Right lobe of liver (tissue), 6 donors: Measurements from ENCODE around the gene TNFSF18. TPM values are rescaled to one million over a fixed set of nuclear protein-coding genes. Genes with fewer than 3 reads are reported as not detected.

Source experiments
- ATAC-seq, 4 donors: fragments of 200-7000 bp; cut with Tn5 transposase; one replicate each; pipeline ENCODE4 v1.9.1; 2020; ENCODE audit warnings: mild to moderate bottlenecking in 4 of 4, moderate library complexity in 4 of 4
- DNase-seq, 3 donors: peaks; one replicate each; pipeline ENCODE4 v3.0.0-alpha.2; 2020
- H3K27ac ChIP-seq, 3 donors: fragments of 200-600 bp; one replicate each; pipeline ENCODE4 v1.8.0; 2022
- H3K27me3 ChIP-seq, 2 donors: fragments of 200-600 bp; one replicate each; pipeline ENCODE4 v1.8.0; 2022
- H3K36me3 ChIP-seq, 4 donors: fragments of 200-600 bp; sonication (generic) in 1 of 4; one replicate each; pipeline versions ENCODE4 v1.5.1 to v1.8.0; 2017 to 2022; ENCODE audit warnings: control low read depth in 1 of 4
- H3K4me1 ChIP-seq, 4 donors: fragments of 200-600 bp; sonication (generic) in 1 of 4; one replicate each; pipeline versions ENCODE4 v1.5.1 to v1.8.0; 2017 to 2022; ENCODE audit warnings: control low read depth in 1 of 4
- H3K4me3 ChIP-seq, 3 donors: fragments of 200-600 bp; one replicate each; pipeline ENCODE4 v1.8.0; 2022
- H3K9me3 ChIP-seq, 4 donors: fragments of 200-600 bp; sonication (generic) in 1 of 4; one replicate each; pipeline versions ENCODE4 v1.5.1 to v1.8.0; 2017 to 2022; ENCODE audit warnings: control low read depth in 1 of 4
- POLR2A ChIP-seq: fragments of 450-650 bp; IDR thresholded peaks from one replicate; pipeline ENCODE4 v1.6.1; 2017; ENCODE audit warnings: antibody characterized with exemption, mild to moderate bottlenecking
- WGBS: methylation state at CpG from one replicate; pipeline ENCODE4 v1.1.6; 2018; ENCODE audit warnings: low coverage, low lambda C conversion rate; ENCODE audit not compliant: insufficient coverage; ENCODE audit errors: missing lambda C conversion rate; 5-methylcytosine and 5-hydroxymethylcytosine counted together
- intact Hi-C, 2 donors: fragments of 100-400 bp; cut with DNase I; formaldehyde crosslinking; loops; one replicate each; pipeline versions ENCODE4 v1.11.2 to v1.14.1; 2022
- long read RNA-seq: library from polyadenylated mRNA; unstranded; transcript quantifications from one replicate; pipeline ENCODE4 v2.0.0, GENCODE V29; 2019
- total RNA-seq, 6 experiments: library from RNA; depleted of rRNA in 2 of 6; stranded (reverse); fragments of >200 nt in 2 of 6; fragmentation: NEBNext Ultra II Directional in 3 of 6; extraction: Animal tissue kit (Norgen Biotek cat#: 25700) in 3 of 6; gene quantifications; one replicate each; pipeline versions ENCODE4 v1.1.0 to v1.2.4, GENCODE V29; 2016 to 2023
- TF ChIP-seq, protein P1 (sequence below), 4 donors: fragments of 200-600 bp in 3 of 4; fragments of 450-650 bp in 1 of 4; IDR thresholded peaks; one replicate each; pipeline versions ENCODE4 v1.5.1 to v1.8.0; 2016 to 2022; ENCODE audit warnings: antibody characterized with exemption in 4 of 4, mild to moderate bottlenecking in 2 of 4
- donor health status: DM: no; HTN: yes; CAD: no.
- donor health status: DM: no; HTN: no; CAD: no.
- donor health status: DM: no; HTN: no; CAD: no.
- donor health status: DM: no; HTN: yes; CAD: no.
- donor health status: DM: no; HTN: yes; CAD: no.

The TNFSF18 gene, protein sequence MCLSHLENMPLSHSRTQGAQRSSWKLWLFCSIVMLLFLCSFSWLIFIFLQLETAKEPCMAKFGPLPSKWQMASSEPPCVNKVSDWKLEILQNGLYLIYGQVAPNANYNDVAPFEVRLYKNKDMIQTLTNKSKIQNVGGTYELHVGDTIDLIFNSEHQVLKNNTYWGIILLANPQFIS
- not detected for total RNA-seq
- long read RNA-seq: 0 reads

DNA sequence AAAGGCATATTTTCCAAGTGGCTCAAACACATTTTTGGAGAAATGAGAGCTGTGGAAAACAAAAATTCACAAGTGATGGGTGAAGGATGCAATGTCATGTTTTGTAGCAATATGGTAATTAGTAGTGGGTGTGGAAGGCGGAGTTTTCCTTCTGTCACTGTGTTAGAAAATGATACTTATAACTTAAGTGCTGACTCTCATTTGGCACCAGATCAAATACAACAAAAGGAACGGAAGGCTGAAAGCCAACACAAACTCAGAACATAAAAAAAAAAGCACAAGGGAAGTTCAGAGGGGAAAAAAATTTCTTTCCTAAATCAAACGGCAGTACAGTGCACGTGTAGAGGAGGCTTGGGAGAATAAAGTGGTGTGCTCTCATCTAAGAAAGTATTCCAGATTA is at the start of gene TNFSF18:
Gene TNFSF18, minus strand, starts transcription at position 77 of the 400 bp plus-strand sequence. Its CDS starts 45 bp downstream, at position 32.
- no peak within 1 kb of the TSS for H3K27ac ChIP-seq
- DNase-seq (no peak), ATAC-seq (peak; percentile 51 to 63 (median 56))
- no peaks in the 10 kb centered on the region for H3K36me3 ChIP-seq
- no peak within 1 kb of the TSS for H3K4me3 ChIP-seq
- H3K4me1 ChIP-seq: peaks cover 0 to 18% (median 9%) of the 10 kb centered on the region in 4 donors
- WGBS: 6% methylated on average over 4 of the region's 4 CpGs
- H3K27me3 ChIP-seq: no peaks in the 10 kb centered on the region
- intact Hi-C loops: no loop called here
- TF ChIP-seq, protein P1, sequence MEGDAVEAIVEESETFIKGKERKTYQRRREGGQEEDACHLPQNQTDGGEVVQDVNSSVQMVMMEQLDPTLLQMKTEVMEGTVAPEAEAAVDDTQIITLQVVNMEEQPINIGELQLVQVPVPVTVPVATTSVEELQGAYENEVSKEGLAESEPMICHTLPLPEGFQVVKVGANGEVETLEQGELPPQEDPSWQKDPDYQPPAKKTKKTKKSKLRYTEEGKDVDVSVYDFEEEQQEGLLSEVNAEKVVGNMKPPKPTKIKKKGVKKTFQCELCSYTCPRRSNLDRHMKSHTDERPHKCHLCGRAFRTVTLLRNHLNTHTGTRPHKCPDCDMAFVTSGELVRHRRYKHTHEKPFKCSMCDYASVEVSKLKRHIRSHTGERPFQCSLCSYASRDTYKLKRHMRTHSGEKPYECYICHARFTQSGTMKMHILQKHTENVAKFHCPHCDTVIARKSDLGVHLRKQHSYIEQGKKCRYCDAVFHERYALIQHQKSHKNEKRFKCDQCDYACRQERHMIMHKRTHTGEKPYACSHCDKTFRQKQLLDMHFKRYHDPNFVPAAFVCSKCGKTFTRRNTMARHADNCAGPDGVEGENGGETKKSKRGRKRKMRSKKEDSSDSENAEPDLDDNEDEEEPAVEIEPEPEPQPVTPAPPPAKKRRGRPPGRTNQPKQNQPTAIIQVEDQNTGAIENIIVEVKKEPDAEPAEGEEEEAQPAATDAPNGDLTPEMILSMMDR (IDR thresholded peaks at IDR 0.05): no peak
- TF ChIP-seq POLR2A: no peak
- no peaks in the 10 kb centered on the region for H3K9me3 ChIP-seq

DNA sequence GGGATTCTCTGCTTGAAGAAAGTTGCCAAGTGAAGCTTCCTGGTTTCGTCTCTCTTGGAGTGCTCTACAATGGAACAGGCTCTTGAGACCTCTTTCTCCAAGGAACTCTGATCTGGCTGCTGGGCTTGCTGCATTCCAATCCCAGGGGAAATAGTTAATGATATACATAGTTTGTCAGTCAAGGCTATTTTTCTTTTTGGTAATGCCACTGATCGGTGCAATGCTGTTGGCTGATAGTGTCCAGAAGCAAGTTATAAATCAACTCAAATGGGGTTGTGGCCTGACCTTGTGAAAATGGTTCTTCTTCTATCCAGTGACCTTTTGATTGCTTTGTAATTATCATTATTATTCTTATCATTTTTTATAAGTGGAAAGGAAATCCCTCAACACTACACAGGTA is 48.4 kb upstream of the TNFSF18 start:
- Histone ChIP-seq H3K27ac (no peak overlapping the region), H3K36me3 (no peaks in the 10 kb centered on the region), H3K9me3 (no peaks in the 10 kb centered on the region), H3K27me3 (no peaks in the 10 kb centered on the region), H3K4me3 (no peak overlapping the region), H3K4me1 (no peaks in the 10 kb centered on the region)
- intact Hi-C loops: no loop called here
- DNase-seq (no peak), ATAC-seq (no peak)
- TF ChIP-seq POLR2A: no peak
- TF ChIP-seq, protein P1 (IDR thresholded peaks at IDR 0.05): no peak
- WGBS: 59% methylated on average over 2 of the region's 2 CpGs

DNA sequence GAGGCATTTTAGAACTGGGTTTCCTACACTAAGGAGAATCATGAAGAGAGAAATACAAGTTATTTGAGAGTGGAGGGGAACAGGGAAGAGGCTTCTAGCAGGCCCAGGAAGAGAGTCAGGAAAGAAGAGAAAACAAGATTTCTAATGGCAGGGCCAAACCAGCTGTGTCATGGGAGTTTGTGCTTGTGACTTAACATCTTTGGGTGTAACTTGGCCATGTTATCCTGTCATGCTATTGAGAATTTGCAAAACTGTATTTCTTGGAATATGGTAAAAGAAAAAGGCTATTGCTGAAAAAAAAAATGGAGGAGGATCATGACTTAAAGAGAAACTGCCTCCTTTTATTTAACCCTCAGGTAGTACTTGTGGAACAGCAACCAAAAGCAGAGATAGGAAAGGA is 47.4 kb upstream of the TNFSF18 start:
- H3K4me3 ChIP-seq: no peak overlapping the region
- H3K9me3 ChIP-seq: no peaks in the 10 kb centered on the region
- no peak for ATAC-seq
- H3K27me3 ChIP-seq: no peaks in the 10 kb centered on the region
- intact Hi-C loops: no loop called here
- H3K36me3 ChIP-seq: no peaks in the 10 kb centered on the region
- TF ChIP-seq, protein P1 (IDR thresholded peaks at IDR 0.05): no peak
- no peak for TF ChIP-seq POLR2A
- H3K27ac ChIP-seq: no peak overlapping the region
- DNase-seq: no peak
- H3K4me1 ChIP-seq: no peaks in the 10 kb centered on the region

DNA sequence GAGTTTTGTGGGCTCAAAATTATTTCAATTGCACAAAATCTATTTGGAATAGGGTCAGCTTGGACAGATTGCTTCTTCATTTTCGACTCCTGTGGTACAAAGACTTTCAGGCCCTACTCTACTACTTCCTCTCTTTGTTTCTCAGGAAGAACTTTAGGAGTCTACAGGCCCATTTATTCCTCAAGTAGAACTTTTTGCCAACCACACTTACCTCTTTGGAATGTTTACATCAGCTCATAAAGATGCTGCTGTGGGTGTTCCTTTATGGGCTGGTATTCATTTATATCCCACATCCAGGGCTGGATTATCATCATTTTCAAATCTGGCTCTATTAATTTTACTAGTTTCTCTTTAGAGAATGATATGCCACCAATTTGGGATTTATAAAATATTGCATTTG is 46.3 kb upstream of the TNFSF18 start:
- Histone ChIP-seq H3K4me3 (no peak overlapping the region), H3K27ac (no peak overlapping the region), H3K9me3 (no peaks in the 10 kb centered on the region), H3K27me3 (no peaks in the 10 kb centered on the region), H3K36me3 (no peaks in the 10 kb centered on the region), H3K4me1 (no peaks in the 10 kb centered on the region)
- DNase-seq (no peak), ATAC-seq (no peak)
- TF ChIP-seq, protein P1 (IDR thresholded peaks at IDR 0.05): no peak
- no peak for TF ChIP-seq POLR2A
- WGBS: 70% methylated on average over 1 of the region's 1 CpG
- intact Hi-C loops: no loop called here

DNA sequence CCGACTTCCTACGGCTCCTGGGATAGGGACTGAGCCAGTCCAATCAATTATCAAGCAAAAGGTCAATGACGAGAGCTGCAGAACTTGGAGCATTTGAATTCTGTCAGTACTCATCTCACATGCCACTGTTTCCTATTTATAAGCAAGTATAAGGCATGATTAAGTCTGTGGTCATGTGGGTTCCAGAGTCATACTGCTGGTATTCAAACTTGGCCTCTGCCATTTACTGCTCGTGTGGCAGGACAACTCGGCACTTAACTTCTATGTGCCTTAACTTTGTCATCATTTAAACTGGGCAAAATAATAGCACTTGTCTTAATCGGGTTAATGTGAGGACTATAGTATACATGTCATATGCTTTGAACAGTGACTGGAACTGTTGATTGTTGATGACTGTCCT is 44.9 kb upstream of the TNFSF18 start:
- Histone ChIP-seq H3K4me1 (no peaks in the 10 kb centered on the region), H3K27me3 (no peaks in the 10 kb centered on the region), H3K9me3 (no peaks in the 10 kb centered on the region), H3K36me3 (no peaks in the 10 kb centered on the region), H3K4me3 (no peak overlapping the region), H3K27ac (no peak overlapping the region)
- DNase-seq (no peak), ATAC-seq (no peak)
- WGBS: 88% methylated on average over 6 of the region's 6 CpGs
- TF ChIP-seq POLR2A: no peak
- TF ChIP-seq, protein P1 (IDR thresholded peaks at IDR 0.05): no peak
- intact Hi-C loops: no loop called here
